ENCODE results near the gene KCNK5.

DNA sequence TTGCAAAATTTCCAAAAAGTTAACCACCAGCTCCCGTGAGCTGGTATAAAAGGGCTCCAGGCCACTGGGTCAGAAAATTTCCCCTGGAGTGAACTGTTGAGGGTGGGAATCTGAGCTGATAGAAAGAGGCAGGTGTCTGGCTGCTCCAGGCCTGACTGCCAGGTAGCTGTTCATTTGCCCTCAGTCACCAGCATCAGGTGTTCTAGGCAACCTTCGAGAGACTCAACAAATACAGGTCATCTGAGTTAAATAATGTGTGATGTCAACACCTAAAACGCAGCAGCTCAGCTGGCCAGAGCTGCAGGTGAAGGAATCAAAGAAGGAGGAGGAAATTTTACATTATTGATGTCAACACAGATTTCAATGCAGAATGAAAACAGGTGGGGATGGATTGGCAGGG is 46.7 kb downstream of the KCNK5 start:
- TF ChIP-seq CTCF (IDR thresholded peaks at IDR 0.05; ENCODE audit: insufficient read depth, low read length, poor library complexity, severe bottlenecking) (no peak), EZH2phosphoT487 (conservative IDR thresholded peaks at IDR 0.05; ENCODE audit: low read length) (no peak)
